Neuronal stem cell (in vitro differentiated cells): Measurements from ENCODE around the gene MARS1.
A peak's percentile ranks its signal among the peaks of the same experiment; 100 is the strongest.

ENCODE experiments used
- DNase-seq: peaks from one replicate; pipeline ENCODE4 v3.0.0-alpha.2; 2013; ENCODE audit warnings: low spot score
- H2AFZ ChIP-seq: one replicate; pipeline ENCODE4 v1.6.1; 2013; ENCODE audit warnings: mild to moderate bottlenecking, low read length, inconsistent platforms
- H2AK5ac ChIP-seq: 2 replicates; pipeline ENCODE4 v1.6.1; 2013; ENCODE audit warnings: low read depth, mild to moderate bottlenecking, inconsistent platforms, low read length, moderate library complexity, mixed read lengths
- H2BK120ac ChIP-seq: 2 replicates; pipeline ENCODE4 v1.6.1; 2013; ENCODE audit warnings: low read depth, mild to moderate bottlenecking, inconsistent platforms, low read length, moderate library complexity, mixed read lengths
- H2BK12ac ChIP-seq: one replicate; pipeline ENCODE4 v1.6.1; 2013; ENCODE audit warnings: low read length, inconsistent platforms
- H2BK15ac ChIP-seq: 2 replicates; pipeline ENCODE4 v1.6.1; 2013; ENCODE audit warnings: mild to moderate bottlenecking, low read length, inconsistent platforms, mixed read lengths
- H2BK5ac ChIP-seq: one replicate; pipeline ENCODE4 v1.6.1; 2013; ENCODE audit warnings: inconsistent platforms, mild to moderate bottlenecking, low read length, moderate library complexity
- H3K14ac ChIP-seq: one replicate; pipeline ENCODE4 v1.6.1; 2013; ENCODE audit warnings: low read length, inconsistent platforms
- H3K18ac ChIP-seq: 2 replicates; pipeline ENCODE4 v1.6.1; 2013; ENCODE audit warnings: low read length, inconsistent platforms
- H3K23ac ChIP-seq: 2 replicates; pipeline ENCODE4 v1.6.1; 2013; ENCODE audit warnings: low read depth, mild to moderate bottlenecking, mixed read lengths, low read length, inconsistent platforms; ENCODE audit not compliant: poor library complexity
- H3K27ac ChIP-seq: replicated peaks from 3 replicates; pipeline ENCODE4 v1.5.1; 2013; ENCODE audit warnings: low read length, inconsistent platforms
- H3K27me3 ChIP-seq, 3 experiments: 2 replicates each; pipeline ENCODE4 v1.6.1; 2013; ENCODE audit warnings: low read length in 3 of 3, mild to moderate bottlenecking in 2 of 3, inconsistent platforms in 1 of 3, low read depth in 1 of 3, mixed read lengths in 1 of 3, moderate library complexity in 1 of 3; ENCODE audit not compliant: control insufficient read depth in 3 of 3, insufficient read depth in 3 of 3
- H3K36me3 ChIP-seq, 2 donors: replicated peaks in 1 of 2; 2 replicates each; pipeline ENCODE4 v1.6.1; 2013; ENCODE audit warnings: low read length in 2 of 2; ENCODE audit not compliant: control insufficient read depth in 2 of 2, insufficient read depth in 2 of 2
- H3K4ac ChIP-seq: 2 replicates; pipeline ENCODE4 v1.6.1; 2013; ENCODE audit warnings: inconsistent platforms, mild to moderate bottlenecking, low read length, moderate library complexity
- H3K4me1 ChIP-seq, 2 donors: 1 replicate in 1 of 2; 2 replicates in 1 of 2; pipeline ENCODE4 v1.6.1; 2013; ENCODE audit warnings: low read length in 2 of 2, low read depth in 1 of 2; ENCODE audit not compliant: control insufficient read depth in 2 of 2, insufficient read depth in 1 of 2
- H3K4me2 ChIP-seq: one replicate; pipeline ENCODE4 v1.6.1; 2013; ENCODE audit warnings: mild to moderate bottlenecking, low read length, inconsistent platforms; ENCODE audit not compliant: insufficient read depth, poor library complexity, severe bottlenecking
- H3K4me3 ChIP-seq, 2 donors: 2 replicates each; pipeline ENCODE4 v1.5.1; 2013; ENCODE audit warnings: low read length in 2 of 2, mild to moderate bottlenecking in 2 of 2, inconsistent platforms in 1 of 2, moderate library complexity in 1 of 2
- H3K79me1 ChIP-seq: one replicate; pipeline ENCODE4 v1.6.1; 2013; ENCODE audit warnings: low read depth, mild to moderate bottlenecking, inconsistent platforms, low read length, moderate library complexity
- H3K9ac ChIP-seq: one replicate; pipeline ENCODE4 v1.6.1; 2013; ENCODE audit warnings: mild to moderate bottlenecking, low read depth, low read length, inconsistent platforms; ENCODE audit not compliant: poor library complexity
- H3K9me3 ChIP-seq, 2 donors: replicated peaks in 1 of 2; 2 replicates each; pipeline versions ENCODE3 to v1.6.1; 2013; ENCODE audit warnings: low read length in 2 of 2, mild to moderate bottlenecking in 2 of 2, inconsistent platforms in 1 of 2, low read depth in 1 of 2, mixed read lengths in 1 of 2, moderate library complexity in 1 of 2; ENCODE audit not compliant: control insufficient read depth in 2 of 2, insufficient read depth in 1 of 2
- H4K8ac ChIP-seq: one replicate; pipeline ENCODE4 v1.6.1; 2013; ENCODE audit warnings: low read depth, mild to moderate bottlenecking, inconsistent platforms, low read length, moderate library complexity
- H4K91ac ChIP-seq: one replicate; pipeline ENCODE4 v1.6.1; 2013; ENCODE audit warnings: low read length, low read depth, mild to moderate bottlenecking, inconsistent platforms; ENCODE audit not compliant: poor library complexity
- WGBS, 2 donors: extraction: QIAGEN DNeasy Blood & Tissue Kit; methylation state at CpG; one replicate each; pipeline ENCODE4 v1.1.7; 2013; ENCODE audit warnings: missing lambda C conversion rate in 2 of 2, mixed read lengths in 1 of 2; ENCODE audit not compliant: insufficient read length in 2 of 2, insufficient replicate concordance in 1 of 2; ENCODE audit errors: extremely low coverage in 2 of 2; 5-methylcytosine and 5-hydroxymethylcytosine counted together

Gene MARS1

DNA sequence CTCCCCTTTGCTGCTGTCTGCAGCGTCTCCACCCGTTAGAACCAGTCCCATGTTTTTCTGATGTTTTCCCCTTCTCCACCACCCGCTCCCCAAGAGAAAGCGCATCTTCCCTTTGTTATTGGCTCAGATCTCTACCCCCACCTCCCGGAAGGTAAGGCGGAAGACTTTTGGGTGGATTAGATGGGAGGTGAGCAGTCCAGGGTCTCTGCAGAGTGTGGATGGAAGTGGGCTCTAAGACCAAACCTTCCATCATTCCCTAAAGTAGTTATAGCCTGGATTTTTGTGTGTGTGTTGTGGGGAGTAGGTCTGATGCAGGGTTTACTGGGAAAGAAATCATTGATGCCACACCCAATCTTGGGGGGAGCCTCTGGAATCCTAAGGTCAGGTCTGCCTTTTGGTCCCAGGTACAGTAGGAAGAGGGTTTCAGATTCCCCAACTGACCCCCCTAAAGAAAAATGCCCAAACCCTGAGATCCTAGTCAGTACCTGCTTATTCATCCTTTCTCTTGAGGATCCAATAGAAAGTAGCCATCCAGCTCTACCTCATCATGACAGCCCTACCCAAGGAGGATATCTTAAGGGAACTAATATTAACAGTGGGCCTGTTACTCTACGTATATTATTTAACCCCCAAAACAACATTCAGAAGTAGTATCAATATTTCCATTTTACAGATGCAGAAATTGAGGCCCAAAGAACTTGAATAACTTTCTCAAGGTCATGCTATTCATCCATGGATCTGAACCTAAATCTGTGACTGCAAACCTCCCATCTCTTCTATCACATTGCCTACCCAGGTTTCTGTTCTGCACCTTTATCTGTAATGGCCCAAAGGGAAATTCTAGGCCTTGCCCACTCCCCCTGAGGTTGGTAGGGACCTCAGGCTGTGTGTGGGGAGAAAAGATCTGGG lies 63.0 kb downstream of the MARS1 start:
- Histone ChIP-seq H3K79me1 (peaks cover 5% of the 10 kb centered on the region), H4K8ac (no peak overlapping the region), H2BK120ac (no peak overlapping the region), H2BK5ac (no peak overlapping the region), H4K91ac (no peak overlapping the region), H3K4me3 (peak overlapping the region; percentile 60 to 85), H3K36me3 (peaks cover under 1 to 1% of the 10 kb centered on the region in 2 donors), H3K4me2 (peak overlapping the region; percentile 81), H3K18ac (no peak overlapping the region), H3K4ac (no peak overlapping the region), H3K9ac (no peak overlapping the region), H2BK15ac (no peak overlapping the region), H2BK12ac (no peak overlapping the region), H2AFZ (peak overlapping the region; percentile 89), H3K27me3 (peaks cover 0 to 33% (median 11%) of the 10 kb centered on the region in 3 experiments), H3K4me1 (peaks cover 31 to 36% of the 10 kb centered on the region in 2 donors), H3K14ac (no peak overlapping the region), H3K23ac (no peak overlapping the region), H3K9me3 (no peaks in the 10 kb centered on the region), H2AK5ac (no peak overlapping the region), H3K27ac (no peak overlapping the region)
- no peak for DNase-seq
- WGBS, 2 donors = no CpG with 5 or more reads among the region's 7 CpGs

DNA sequence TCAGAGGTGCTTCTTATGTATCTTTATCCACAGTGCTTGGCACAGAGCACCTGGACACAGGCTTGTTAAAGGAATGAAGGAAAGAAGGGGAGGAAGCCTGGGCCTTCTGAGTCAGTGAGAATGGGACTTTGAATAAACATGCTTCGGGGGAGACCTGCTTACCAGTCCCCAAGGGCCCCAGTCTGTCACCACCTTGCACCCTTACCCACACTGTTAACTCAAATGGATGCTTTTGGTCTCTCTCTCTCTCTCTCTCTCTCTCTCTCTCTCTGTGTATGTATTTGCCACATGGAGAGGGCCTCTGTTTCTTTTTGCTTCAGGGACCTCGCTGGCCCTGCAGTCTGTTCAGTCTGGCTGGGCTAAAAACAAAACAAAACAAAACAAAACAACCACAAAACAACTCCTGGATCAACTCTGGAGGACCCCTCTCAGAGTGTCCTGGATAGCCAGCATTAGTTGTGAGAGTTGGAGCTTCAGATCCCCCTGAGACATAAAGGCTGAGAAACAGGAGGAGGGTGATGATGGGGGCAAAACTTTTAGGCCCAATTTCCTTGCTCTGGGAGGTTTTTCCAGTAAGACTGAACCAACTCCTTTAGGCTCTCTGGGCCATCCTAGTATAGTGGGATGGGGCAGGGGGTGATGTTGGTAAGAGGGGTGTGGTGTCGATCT lies 63.9 kb downstream of the MARS1 start:
- Histone ChIP-seq H2BK12ac (no peak overlapping the region), H2BK15ac (no peak overlapping the region), H3K4me3 (no peak overlapping the region), H3K4ac (no peak overlapping the region), H3K9ac (no peak overlapping the region), H3K14ac (no peak overlapping the region), H3K27ac (no peak overlapping the region), H3K18ac (no peak overlapping the region), H2BK120ac (no peak overlapping the region), H2AFZ (peak overlapping the region; percentile 74), H3K4me1 (peaks cover 25 to 31% of the 10 kb centered on the region in 2 donors), H3K23ac (no peak overlapping the region), H3K27me3 (peaks cover 0 to 33% (median 11%) of the 10 kb centered on the region in 3 experiments), H3K36me3 (no peaks in the 10 kb centered on the region), H2AK5ac (no peak overlapping the region), H3K4me2 (no peak overlapping the region), H2BK5ac (no peak overlapping the region), H4K91ac (no peak overlapping the region), H4K8ac (no peak overlapping the region), H3K79me1 (no peaks in the 10 kb centered on the region), H3K9me3 (no peaks in the 10 kb centered on the region)
- no peak for DNase-seq
- no CpG with 5 or more reads among the region's 3 CpGs for WGBS, 2 donors

DNA sequence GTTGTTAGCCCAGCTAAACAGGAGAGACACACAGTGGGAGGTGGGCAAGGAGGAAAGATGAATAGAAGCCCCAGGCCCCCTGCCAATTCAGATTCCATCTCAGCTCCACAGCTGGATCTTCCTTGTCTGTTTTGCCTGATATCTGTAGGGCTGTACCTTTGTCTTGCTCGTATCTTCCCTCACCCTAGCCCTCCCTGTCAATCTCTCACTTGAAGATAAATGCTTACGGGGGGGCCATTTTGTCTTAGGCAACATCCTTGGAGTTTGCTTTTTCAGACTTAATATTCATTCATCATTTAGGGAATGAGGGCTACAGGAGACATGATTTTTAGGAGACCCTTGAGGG lies 64.4 kb downstream of the MARS1 start:
- Histone ChIP-seq H3K9me3 (no peaks in the 10 kb centered on the region), H2BK15ac (no peak overlapping the region), H4K91ac (no peak overlapping the region), H2BK120ac (no peak overlapping the region), H2BK12ac (no peak overlapping the region), H3K4me1 (peaks cover 25 to 31% of the 10 kb centered on the region in 2 donors), H3K4ac (no peak overlapping the region), H3K23ac (no peak overlapping the region), H3K27me3 (peaks cover 0 to 33% (median 11%) of the 10 kb centered on the region in 3 experiments), H2AFZ (peak overlapping the region; percentile 74), H3K9ac (no peak overlapping the region), H4K8ac (no peak overlapping the region), H3K27ac (no peak overlapping the region), H2AK5ac (no peak overlapping the region), H3K18ac (no peak overlapping the region), H3K36me3 (no peaks in the 10 kb centered on the region), H3K79me1 (no peaks in the 10 kb centered on the region), H3K4me3 (peak overlapping the region in 1 of 2 donors; percentile 12), H3K14ac (no peak overlapping the region), H2BK5ac (no peak overlapping the region), H3K4me2 (no peak overlapping the region)
- DNase-seq = no peak
- WGBS, 2 donors = no CpG with 5 or more reads among the region's 2 CpGs

DNA sequence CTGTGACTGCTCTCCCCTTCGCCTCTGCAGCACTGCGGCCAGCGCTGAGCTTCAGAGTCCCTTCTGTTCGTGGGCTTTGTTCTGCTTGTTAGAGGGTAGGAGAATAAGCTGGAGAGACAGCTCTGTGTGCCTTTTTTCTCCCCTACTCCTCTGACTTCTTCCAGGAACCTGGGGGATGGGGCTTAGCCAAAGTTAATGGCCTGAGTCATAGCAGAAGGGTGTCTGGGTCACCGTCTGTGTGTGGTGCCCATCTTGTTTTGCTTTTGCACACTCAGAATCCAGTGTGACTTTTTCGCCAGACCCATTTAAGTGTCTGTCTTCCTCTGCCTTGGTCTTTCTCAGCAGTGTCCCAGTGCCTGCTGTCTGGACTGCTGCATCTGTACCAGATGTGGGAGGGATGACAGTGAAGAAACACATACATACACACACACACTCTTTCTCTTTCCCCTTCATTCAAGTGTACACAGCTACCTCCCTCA lies 65.0 kb downstream of the MARS1 start:
- peak overlapping the region; percentile 22 for H3K27ac ChIP-seq
- WGBS, 2 donors = no CpG with 5 or more reads among the region's 6 CpGs
- no peak for DNase-seq

More for the DNA sequence above, 65.0 kb downstream of the MARS1 start:
- no peaks in the 10 kb centered on the region for H3K79me1 ChIP-seq
- H3K9me3 ChIP-seq = no peaks in the 10 kb centered on the region
- peak overlapping the region; percentile 74 for H2AFZ ChIP-seq
- H3K14ac ChIP-seq = no peak overlapping the region
- H3K23ac ChIP-seq = no peak overlapping the region
- no peaks in the 10 kb centered on the region for H3K36me3 ChIP-seq
- H3K9ac ChIP-seq = no peak overlapping the region
- no peak overlapping the region for H3K18ac ChIP-seq
- H3K4ac ChIP-seq = no peak overlapping the region
- H4K8ac ChIP-seq = no peak overlapping the region
- H2BK5ac ChIP-seq = no peak overlapping the region
- H3K4me3 ChIP-seq = peak overlapping the region in 1 of 2 donors; percentile 12
- H2BK120ac ChIP-seq = no peak overlapping the region
- no peak overlapping the region for H2AK5ac ChIP-seq
- peaks cover 0 to 29% (median 11%) of the 10 kb centered on the region in 3 experiments for H3K27me3 ChIP-seq
- no peak overlapping the region for H2BK15ac ChIP-seq
- H2BK12ac ChIP-seq = no peak overlapping the region
- no peak overlapping the region for H3K4me2 ChIP-seq
- no peak overlapping the region for H4K91ac ChIP-seq
- peaks cover 25 to 31% of the 10 kb centered on the region in 2 donors for H3K4me1 ChIP-seq
